GM18909 (cell line): ENCODE measurements around the gene PARP8.
A peak's percentile ranks its signal among the peaks of the same experiment; 100 is the strongest.
"Not testable (repeated sequence)": the region's sequence is repeated elsewhere in the genome, so short reads cannot be mapped to it uniquely, and the experiment has no call there.

Experiments used
- ATAC-seq: cut with Tn5 transposase; IDR thresholded peaks from one replicate; pipeline ENCODE4 v1.9.1; 2021; ENCODE audit warnings: mild to moderate bottlenecking; ENCODE audit not compliant: unreplicated experiment, poor library complexity

PARP8 gene

GRCh38 chr5:50763846-50764245 lies 97.4 kb downstream of the PARP8 start:
- ATAC-seq: no peak

GRCh38 chr5:50766042-50766441 lies 99.6 kb downstream of the PARP8 start:
- no peak for ATAC-seq

- ATAC-seq: no peak
These were observed 100.0 kb downstream of the PARP8 start for GRCh38 chr5:50766462-50766861.

GRCh38 chr5:50766967-50767366 lies 100.5 kb downstream of the PARP8 start:
- no peak for ATAC-seq

DNA sequence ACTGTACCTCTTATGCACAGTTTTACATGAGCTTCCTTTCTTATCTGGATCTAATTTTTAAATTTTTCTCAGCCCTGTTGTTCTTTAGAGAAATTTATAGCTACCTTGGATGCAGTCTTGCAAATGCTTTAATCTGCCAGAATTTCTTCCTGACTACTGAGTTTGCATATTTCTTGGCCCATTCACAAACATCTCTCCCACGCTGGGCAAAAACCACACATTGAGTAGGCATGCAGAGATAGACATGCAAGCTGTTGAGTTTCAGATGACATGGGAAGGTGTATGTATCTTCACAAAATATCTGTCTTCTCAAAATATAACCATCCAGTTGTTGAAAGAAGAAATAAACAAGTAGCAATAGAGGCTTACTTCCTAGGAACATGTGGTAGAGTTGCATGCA lies 101.2 kb downstream of the PARP8 start:
- no peak for ATAC-seq

- ATAC-seq: no peak
These were observed 102.2 kb downstream of the PARP8 start for GRCh38 chr5:50768634-50769033.

GRCh38 chr5:50770441-50770840 lies 104.0 kb downstream of the PARP8 start:
- no peak for ATAC-seq

- not testable (repeated sequence) for ATAC-seq
These were observed 108.2 kb downstream of the PARP8 start for GRCh38 chr5:50774446-50775175.

- ATAC-seq: no peak
These were observed 119.6 kb downstream of the PARP8 start for GRCh38 chr5:50786073-50786472.

DNA sequence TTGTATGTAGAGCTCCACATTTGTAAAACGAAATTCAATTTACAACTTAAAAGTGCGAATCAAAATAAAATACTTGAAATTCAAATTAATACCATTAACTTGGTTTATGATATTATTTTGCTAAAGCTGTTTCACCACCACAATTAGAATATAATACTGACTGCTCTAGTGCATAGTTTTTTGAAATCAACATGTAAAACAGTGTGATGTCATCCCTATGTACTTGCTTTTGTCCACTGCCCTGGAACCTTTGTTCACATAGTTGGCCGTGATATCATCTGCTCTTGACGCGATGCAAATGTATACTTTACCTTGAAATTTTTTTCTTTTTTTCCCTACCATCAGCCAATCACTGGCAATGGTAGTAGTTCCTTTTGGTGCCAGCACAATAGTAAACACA lies 125.4 kb downstream of the PARP8 start:
- no peak for ATAC-seq

DNA sequence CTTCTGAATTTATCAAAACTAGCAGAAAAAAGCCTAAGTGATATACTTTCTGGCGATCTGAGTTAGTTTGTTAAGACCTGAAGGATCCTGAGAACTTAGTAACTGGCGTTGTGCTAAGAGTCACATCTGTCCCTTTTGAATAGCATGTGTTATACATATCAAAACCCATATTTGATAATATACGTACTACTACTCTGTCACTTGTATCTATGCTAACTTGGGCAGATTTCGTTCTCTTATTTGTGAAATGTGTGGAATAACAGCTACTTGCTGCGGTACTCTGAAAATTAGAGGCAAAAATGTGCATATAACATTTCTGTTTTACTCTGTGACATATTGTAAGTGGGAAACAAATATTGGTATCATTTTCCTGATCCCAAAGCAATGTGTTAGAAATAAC lies 126.4 kb downstream of the PARP8 start:
- no peak for ATAC-seq

DNA sequence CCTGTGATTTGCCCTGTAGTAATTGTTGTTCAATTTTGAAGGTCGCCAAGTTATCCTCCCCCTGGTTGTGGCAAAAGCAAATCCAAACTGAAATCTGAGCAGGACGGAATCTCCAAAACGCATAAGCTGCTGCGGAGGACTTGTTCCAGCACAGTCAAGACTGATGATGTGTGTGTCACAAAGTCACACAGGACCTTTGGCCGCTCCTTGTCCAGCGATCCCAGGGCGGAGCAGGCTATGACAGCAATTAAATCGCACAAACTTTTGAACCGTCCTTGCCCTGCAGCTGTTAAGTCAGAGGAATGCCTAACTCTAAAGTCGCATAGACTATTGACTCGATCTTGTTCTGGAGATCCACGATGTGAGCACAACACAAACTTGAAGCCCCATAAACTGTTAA lies 128.4 kb downstream of the PARP8 start:
- ATAC-seq: no peak

DNA sequence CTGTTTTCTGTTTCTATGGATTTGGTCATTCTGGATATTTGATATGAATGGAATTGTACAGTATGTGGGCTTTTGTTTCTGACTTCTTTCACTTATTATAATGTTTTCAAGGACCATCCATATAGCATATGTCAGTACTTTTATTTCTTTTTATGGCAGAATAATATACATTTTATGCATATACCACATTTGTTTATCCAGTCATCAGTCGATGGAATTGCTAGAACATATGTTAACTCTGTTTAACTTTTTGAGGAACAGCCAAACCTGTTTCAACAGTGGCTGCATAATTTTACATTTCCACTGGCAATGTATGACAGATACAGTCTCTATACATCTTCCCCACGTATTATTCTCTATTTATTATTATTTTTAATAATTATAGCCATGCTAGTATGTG lies 131.6 kb downstream of the PARP8 start:
- no peak for ATAC-seq

- no peak for ATAC-seq
These were observed 133.2 kb downstream of the PARP8 start for GRCh38 chr5:50799596-50799995.

DNA sequence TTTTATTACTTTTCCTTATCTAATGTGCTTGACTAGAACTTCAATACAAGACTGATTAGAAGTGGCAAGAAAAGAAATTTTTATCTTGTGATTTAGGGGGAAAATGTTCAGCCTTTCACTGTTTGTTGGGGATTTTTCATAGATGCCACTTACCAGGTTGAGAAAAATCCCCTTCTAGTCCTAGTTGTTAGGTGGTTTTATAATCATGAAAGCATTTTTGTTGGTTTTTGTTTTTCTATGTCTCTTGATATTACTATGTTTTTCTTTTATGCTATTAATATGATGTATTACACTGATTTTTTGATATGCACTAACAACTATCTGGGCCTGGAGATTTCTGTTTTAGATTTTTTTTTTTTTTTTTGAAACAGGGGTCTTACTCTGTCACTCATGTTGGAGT lies 134.0 kb downstream of the PARP8 start:
- peak; percentile 56 for ATAC-seq

DNA sequence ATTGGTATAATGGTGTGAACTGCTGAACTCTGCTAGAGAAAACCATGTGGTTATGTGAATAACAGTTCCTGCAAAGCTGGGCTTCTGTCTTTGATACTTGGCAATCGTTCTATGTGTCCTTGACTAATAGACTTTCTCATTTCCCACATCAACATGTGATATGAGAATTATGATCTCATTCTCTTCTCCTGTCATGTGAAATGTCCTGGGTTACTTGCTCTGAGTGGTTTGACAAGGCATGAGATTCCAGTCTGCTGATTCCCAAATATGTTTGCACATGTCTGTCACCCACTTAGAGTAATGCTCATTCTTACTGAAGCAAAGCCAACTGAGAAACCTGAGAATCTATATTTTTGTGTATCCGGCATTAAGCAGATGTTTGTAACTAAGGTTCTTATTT lies 141.2 kb downstream of the PARP8 start:
- no peak for ATAC-seq

- ATAC-seq: no peak
These were observed 142.0 kb downstream of the PARP8 start for GRCh38 chr5:50808406-50808805.

DNA sequence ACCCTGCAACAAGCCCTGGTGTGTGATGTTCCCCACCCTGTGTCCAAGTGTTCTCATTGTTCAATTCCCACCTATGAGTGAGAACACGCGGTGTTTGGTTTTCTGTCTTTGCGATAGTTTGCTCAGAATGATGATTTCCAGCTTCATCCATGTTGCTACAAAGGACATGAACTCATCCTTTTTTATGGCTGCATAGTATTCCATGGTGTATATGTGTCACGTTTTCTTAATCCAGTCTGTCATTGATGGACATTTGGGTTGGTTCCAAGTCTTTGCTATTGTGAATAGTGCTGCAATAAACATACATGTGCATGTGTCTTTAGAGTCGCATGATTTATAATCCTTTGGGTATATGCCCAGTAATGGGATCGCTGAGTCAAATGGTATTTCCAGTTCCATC lies 145.3 kb downstream of the PARP8 start:
- ATAC-seq: not testable (repeated sequence)

DNA sequence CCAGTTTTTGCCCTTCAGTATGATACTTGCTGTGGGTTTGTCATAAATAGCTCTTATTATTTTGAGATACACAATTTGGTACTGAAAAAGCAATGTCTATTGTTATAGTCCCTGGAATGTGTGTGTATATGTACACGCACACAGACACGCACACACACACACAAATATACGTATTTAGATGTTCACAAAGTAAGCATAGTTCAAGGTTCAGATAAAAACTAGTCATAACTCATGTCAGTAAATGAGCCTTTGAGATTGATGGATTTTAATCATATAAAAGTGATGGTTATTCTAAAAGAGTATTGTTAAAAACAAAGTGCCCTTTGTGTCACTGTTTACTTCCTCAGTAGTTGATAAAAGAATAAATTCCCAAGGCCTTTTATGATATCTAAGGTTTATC lies 147.3 kb downstream of the PARP8 start:
- ATAC-seq: no peak

DNA sequence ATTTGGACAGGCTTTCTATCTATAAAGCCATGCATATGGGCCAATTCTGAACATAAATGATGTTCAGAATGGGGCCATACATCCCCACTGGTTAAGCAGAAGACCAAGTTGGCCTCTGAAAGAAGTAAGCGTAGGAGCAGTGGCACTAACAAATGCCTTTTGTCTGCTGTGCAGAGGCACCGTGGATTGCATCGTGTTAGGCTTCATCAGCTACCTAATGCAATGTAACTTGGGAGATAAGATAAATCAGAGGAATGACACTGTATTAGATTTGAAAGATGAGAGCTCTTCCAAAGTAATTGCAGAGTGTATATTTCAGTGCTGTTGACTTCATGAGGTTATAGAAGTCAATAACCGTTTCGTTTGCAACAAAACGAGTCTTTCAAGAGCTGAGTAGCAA lies 148.1 kb downstream of the PARP8 start:
- ATAC-seq: no peak

- no peak for ATAC-seq
These were observed 155.6 kb downstream of the PARP8 start for GRCh38 chr5:50822046-50822445.

GRCh38 chr5:50822761-50823160 lies 156.3 kb downstream of the PARP8 start:
- no peak for ATAC-seq

- ATAC-seq: no peak
These were observed 157.1 kb downstream of the PARP8 start for GRCh38 chr5:50823568-50823967.
